22Rv1 (cell line): ENCODE data around the gene GALNT12.

Source experiments
- CTCF ChIP-seq: fragments of 450-650 bp; IDR thresholded peaks from 2 replicates; pipeline ENCODE4 v1.5.1; 2017; ENCODE audit warnings: mild to moderate bottlenecking
- ZFX ChIP-seq: fragments of 450-650 bp; IDR thresholded peaks from 2 replicates; pipeline ENCODE4 v1.6.1; 2017; ENCODE audit warnings: antibody characterized with exemption, borderline replicate concordance

- no peak for TF ChIP-seq CTCF
- no peak for TF ChIP-seq ZFX
These were observed 42.1 kb downstream of the GALNT12 start for GRCh38 chr9:98849563-98849962.
